Suprapubic skin (tissue), 3 donors: ENCODE measurements around the gene EVA1A.

Experiments used
- CTCF ChIP-seq, 2 donors: fragments of 200-600 bp in 1 of 2; fragments of 450-650 bp in 1 of 2; sonication (generic) in 1 of 2; IDR thresholded peaks; one replicate each; pipeline ENCODE4 v1.5.1; 2016 to 2019; ENCODE audit warnings: antibody characterized with exemption in 2 of 2, mild to moderate bottlenecking in 1 of 2, moderate library complexity in 1 of 2
- POLR2A ChIP-seq, 2 donors: fragments of 450-650 bp; IDR thresholded peaks; one replicate each; pipeline ENCODE4 v1.6.1; 2017; ENCODE audit warnings: antibody characterized with exemption in 2 of 2, mild to moderate bottlenecking in 2 of 2, moderate library complexity in 2 of 2

- TF ChIP-seq CTCF (IDR thresholded peaks at IDR 0.05) (no peak), POLR2A (IDR thresholded peaks at IDR 0.05) (no peak)
Measured at GRCh38 chr2:75503048-75503607, 57.6 kb downstream of the EVA1A start.
